Naive thymus-derived CD8-positive, alpha-beta T cell (primary cell): ENCODE measurements around the gene PIEZO2. TPM values are rescaled to one million over a fixed set of nuclear protein-coding genes. Genes with fewer than 3 reads are reported as not detected.

Experiments used
- ATAC-seq, 2 donors: fragments of 150-1000 bp; cut with Tn5 transposase in 1 of 2; sonication (Bioruptor Pico), chemical (Tn5 transposase) in 1 of 2; 1 replicate in 1 of 2; 2 replicates in 1 of 2; pipeline ENCODE4 v1.10.0; 2021; ENCODE audit warnings: mild to moderate bottlenecking in 2 of 2, moderate library complexity in 2 of 2
- POLR2A ChIA-PET: fragments of 350-600 bp; sonication (Branson Sonifier 250); formaldehyde crosslinking; loops from one replicate; lab custom pipeline; 2021; ENCODE audit warnings: antibody characterized with exemption; lab: Charles Lee
- DNase-seq, 10 donors: peaks; one replicate each; pipeline versions ENCODE4 v3.0.0 to v3.0.0-alpha.2; 2020 to 2022
- H3K27ac Mint-ChIP-seq, 10 donors: one replicate each; pipeline ENCODE4 v1.8.0; 2020 to 2022; ENCODE audit warnings: mild to moderate bottlenecking in 10 of 10, mixed read lengths in 10 of 10, moderate library complexity in 4 of 10, inconsistent platforms in 1 of 10
- H3K27me3 Mint-ChIP-seq, 5 donors: one replicate each; pipeline ENCODE4 v1.8.0; 2021 to 2022; ENCODE audit warnings: mixed read lengths in 5 of 5
- H3K36me3 Mint-ChIP-seq, 3 donors: one replicate each; pipeline ENCODE4 v1.8.0; 2020 to 2022; ENCODE audit warnings: mixed read lengths in 3 of 3, mild to moderate bottlenecking in 2 of 3, inconsistent platforms in 1 of 3
- H3K4me1 Mint-ChIP-seq, 4 donors: one replicate each; pipeline ENCODE4 v1.8.0; 2021 to 2022; ENCODE audit warnings: mixed read lengths in 4 of 4
- H3K4me3 Mint-ChIP-seq, 10 donors: one replicate each; pipeline ENCODE4 v1.8.0; 2020 to 2022; ENCODE audit warnings: mild to moderate bottlenecking in 10 of 10, mixed read lengths in 10 of 10, moderate library complexity in 6 of 10, inconsistent platforms in 1 of 10
- H3K9me3 Mint-ChIP-seq, 9 donors: one replicate each; pipeline ENCODE4 v1.8.0; 2020 to 2022; ENCODE audit warnings: mixed read lengths in 9 of 9, mild to moderate bottlenecking in 3 of 9, inconsistent platforms in 1 of 9, moderate library complexity in 1 of 9
- polyA plus RNA-seq, 3 donors: library from polyadenylated mRNA; unstranded; fragments of 300-500 nt; fragmentation: Illumina TruSeq; gene quantifications; one replicate each; pipeline ENCODE4 v1.2.3, GENCODE V29; 2021
- total RNA-seq, 8 experiments: library from RNA in 2 of 8; stranded (reverse) in 2 of 8; gene quantifications; one replicate each; pipeline ENCODE4 v1.2.3 and lab custom pipeline; 2021 to 2026

PIEZO2 gene
- total and polyA plus RNA-seq, 5 experiments from 2014 or later, result not detected

- Mint-ChIP-seq H3K27ac (no peak overlapping the region), H3K27me3 (peaks cover 2 to 26% (median 4%) of the 10 kb centered on the region in 5 donors), H3K9me3 (peaks cover 0 to 2% (median 0%) of the 10 kb centered on the region in 9 donors), H3K36me3 (no peaks in the 10 kb centered on the region), H3K4me3 (no peak overlapping the region), H3K4me1 (no peaks in the 10 kb centered on the region)
- DNase-seq, result no peak
- no peak for ATAC-seq
- POLR2A ChIA-PET, result no interaction called here
Measured at GRCh38 chr18:11163665-11164064, 14.3 kb upstream of the PIEZO2 start.

GRCh38 chr18:11162889-11163288, 13.5 kb upstream of the PIEZO2 start:
- Mint-ChIP-seq H3K27ac (no peak overlapping the region), H3K4me3 (no peak overlapping the region), H3K36me3 (no peaks in the 10 kb centered on the region), H3K4me1 (no peaks in the 10 kb centered on the region), H3K27me3 (peaks cover 0 to 33% (median 4%) of the 10 kb centered on the region in 5 donors), H3K9me3 (no peaks in the 10 kb centered on the region)
- no peak for DNase-seq
- ATAC-seq, result no peak
- POLR2A ChIA-PET, result no interaction called here

- POLR2A ChIA-PET, result no interaction called here
- Mint-ChIP-seq H3K36me3 (no peaks in the 10 kb centered on the region), H3K27ac (no peak overlapping the region), H3K9me3 (no peaks in the 10 kb centered on the region), H3K4me3 (no peak overlapping the region), H3K4me1 (no peaks in the 10 kb centered on the region), H3K27me3 (peaks cover 0 to 33% (median 4%) of the 10 kb centered on the region in 5 donors)
- ATAC-seq, result no peak
- no peak for DNase-seq
Measured at GRCh38 chr18:11162462-11162861, 13.1 kb upstream of the PIEZO2 start.

- H3K27ac Mint-ChIP-seq, result no peak overlapping the region
- DNase-seq (no peak), ATAC-seq (no peak)
- POLR2A ChIA-PET, result interaction anchor here (0.7 kb wide), 1 partner anchor 93 kb away, joined by 3 read pairs; no protein-coding TSS in a partner anchor
- H3K36me3 Mint-ChIP-seq, result no peaks in the 10 kb centered on the region
- no peaks in the 10 kb centered on the region for H3K4me1 Mint-ChIP-seq
- peaks cover 0 to 27% (median 3%) of the 10 kb centered on the region in 5 donors for H3K27me3 Mint-ChIP-seq
- no peaks in the 10 kb centered on the region for H3K9me3 Mint-ChIP-seq
- H3K4me3 Mint-ChIP-seq, result no peak overlapping the region
Measured at GRCh38 chr18:11160313-11160712, 10.9 kb upstream of the PIEZO2 start.

GRCh38 chr18:11159844-11160243, 10.5 kb upstream of the PIEZO2 start:
- Mint-ChIP-seq H3K9me3 (no peaks in the 10 kb centered on the region), H3K36me3 (no peaks in the 10 kb centered on the region), H3K4me3 (no peak overlapping the region), H3K27ac (no peak overlapping the region), H3K27me3 (peaks cover 0 to 23% (median 3%) of the 10 kb centered on the region in 5 donors), H3K4me1 (no peaks in the 10 kb centered on the region)
- no peak for DNase-seq
- no peak for ATAC-seq
- POLR2A ChIA-PET, result interaction anchor here (0.7 kb wide), 1 partner anchor 93 kb away, joined by 3 read pairs; no protein-coding TSS in a partner anchor

GRCh38 chr18:11156978-11157377, 7.6 kb upstream of the PIEZO2 start:
- H3K27ac Mint-ChIP-seq, result no peak overlapping the region
- no peak for DNase-seq
- H3K4me3 Mint-ChIP-seq, result no peak overlapping the region
- no peak for ATAC-seq
- H3K27me3 Mint-ChIP-seq, result peaks cover 4 to 16% (median 6%) of the 10 kb centered on the region in 5 donors
- no peaks in the 10 kb centered on the region for H3K4me1 Mint-ChIP-seq
- POLR2A ChIA-PET, result no interaction called here
- H3K9me3 Mint-ChIP-seq, result no peaks in the 10 kb centered on the region
- no peaks in the 10 kb centered on the region for H3K36me3 Mint-ChIP-seq

GRCh38 chr18:11155034-11155759, 5.8 kb upstream of the PIEZO2 start:
- Mint-ChIP-seq H3K4me3 (no peak overlapping the region), H3K27me3 (peaks cover 8 to 22% (median 12%) of the 10 kb centered on the region in 5 donors), H3K36me3 (no peaks in the 10 kb centered on the region), H3K27ac (no peak overlapping the region), H3K9me3 (no peaks in the 10 kb centered on the region), H3K4me1 (peaks cover 0 to under 1% (median 0%) of the 10 kb centered on the region in 4 donors)
- DNase-seq (no peak), ATAC-seq (no peak)
- POLR2A ChIA-PET, result no interaction called here

GRCh38 chr18:11154368-11154989, 5.1 kb upstream of the PIEZO2 start:
- no peak overlapping the region for H3K4me3 Mint-ChIP-seq
- no peaks in the 10 kb centered on the region for H3K36me3 Mint-ChIP-seq
- no peak for ATAC-seq
- H3K9me3 Mint-ChIP-seq, result no peaks in the 10 kb centered on the region
- no peak overlapping the region for H3K27ac Mint-ChIP-seq
- H3K4me1 Mint-ChIP-seq, result peaks cover 0 to 4% (median 0%) of the 10 kb centered on the region in 4 donors
- H3K27me3 Mint-ChIP-seq, result peaks cover 13 to 28% (median 17%) of the 10 kb centered on the region in 5 donors
- no peak for DNase-seq
- POLR2A ChIA-PET, result no interaction called here

- DNase-seq, result no peak
- H3K27me3 Mint-ChIP-seq, result peaks cover 11 to 27% (median 16%) of the 10 kb centered on the region in 5 donors
- H3K4me1 Mint-ChIP-seq, result peaks cover 0 to 4% (median under 1%) of the 10 kb centered on the region in 4 donors
- no peaks in the 10 kb centered on the region for H3K36me3 Mint-ChIP-seq
- H3K27ac Mint-ChIP-seq, result no peak overlapping the region
- ATAC-seq, result no peak
- POLR2A ChIA-PET, result no interaction called here
- H3K4me3 Mint-ChIP-seq, result no peak overlapping the region
- peaks cover 0 to under 1% (median 0%) of the 10 kb centered on the region in 9 donors for H3K9me3 Mint-ChIP-seq
Measured at GRCh38 chr18:11153097-11153496, 3.7 kb upstream of the PIEZO2 start.

GRCh38 chr18:11150271-11150615, 874 bp upstream of the PIEZO2 start:
- peaks cover 0 to 2% (median 0%) of the 10 kb centered on the region in 9 donors for H3K9me3 Mint-ChIP-seq
- ATAC-seq (no peak), DNase-seq (no peak)
- H3K36me3 Mint-ChIP-seq, result no peaks in the 10 kb centered on the region
- H3K27me3 Mint-ChIP-seq, result peaks cover 15 to 38% (median 30%) of the 10 kb centered on the region in 5 donors
- peaks cover 0 to 7% (median 3%) of the 10 kb centered on the region in 4 donors for H3K4me1 Mint-ChIP-seq
- H3K27ac Mint-ChIP-seq, result no peak overlapping the region
- no peak overlapping the region for H3K4me3 Mint-ChIP-seq
- POLR2A ChIA-PET, result no interaction called here

GRCh38 chr18:11148680-11149440, 509 bp downstream of the PIEZO2 start:
- Mint-ChIP-seq H3K27ac (no peak overlapping the region), H3K27me3 (peaks cover 16 to 38% (median 30%) of the 10 kb centered on the region in 5 donors), H3K4me3 (no peak overlapping the region), H3K9me3 (peaks cover 0 to 2% (median 0%) of the 10 kb centered on the region in 9 donors), H3K4me1 (peaks cover 0 to 7% (median 3%) of the 10 kb centered on the region in 4 donors), H3K36me3 (no peaks in the 10 kb centered on the region)
- POLR2A ChIA-PET, result no interaction called here
- no peak for ATAC-seq
- DNase-seq, result no peak

- no peak for ATAC-seq
- Mint-ChIP-seq H3K27ac (peak overlapping the region in 1 of 10 donors; percentile 29), H3K9me3 (peaks cover 0 to 2% (median 0%) of the 10 kb centered on the region in 9 donors), H3K36me3 (no peaks in the 10 kb centered on the region), H3K4me1 (peaks cover 0 to 7% (median 3%) of the 10 kb centered on the region in 4 donors), H3K27me3 (peaks cover 19 to 38% (median 30%) of the 10 kb centered on the region in 5 donors), H3K4me3 (peak overlapping the region in 2 of 10 donors; percentile 14 to 19)
- POLR2A ChIA-PET, result no interaction called here
- no peak for DNase-seq
Measured at GRCh38 chr18:11147962-11148679, 1.2 kb downstream of the PIEZO2 start.
